DMS53 treated with DMSO at 0.1 percent for 48 hours (cell line): ENCODE data around the gene EMILIN2.
A peak's percentile ranks its signal among the peaks of the same experiment; 100 is the strongest.

Experiments used
- DNase-seq: peaks from one replicate; lab custom pipeline; 2025; ENCODE audit not compliant: unreplicated experiment; lab: John Stamatoyannopoulos, UW

The EMILIN2 gene

GRCh38 chr18:2948038-2948437, 101.2 kb downstream of the EMILIN2 start:
- peak; percentile 24 for DNase-seq

DNA sequence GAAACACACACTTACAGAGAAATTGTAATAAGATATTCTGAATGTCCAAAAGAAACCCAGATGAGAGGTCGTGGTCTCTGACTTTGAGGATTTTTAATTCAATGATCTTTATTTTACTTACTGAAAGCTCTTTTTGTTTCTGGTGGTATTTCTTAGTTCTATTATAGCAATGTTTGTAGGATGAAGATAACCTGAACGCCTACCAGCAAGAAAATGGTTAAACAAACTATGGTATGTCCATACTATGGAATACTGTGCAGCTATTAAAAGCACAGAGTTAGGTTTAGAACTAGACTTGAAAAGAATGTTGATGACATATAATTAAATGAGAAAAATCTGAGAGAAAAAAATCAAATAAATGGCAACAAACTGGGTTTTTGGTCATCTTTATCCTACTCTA, 105.8 kb downstream of the EMILIN2 start:
- DNase-seq: no peak

- DNase-seq: no peak
These were observed 107.3 kb downstream of the EMILIN2 start for GRCh38 chr18:2953935-2954653.

DNA sequence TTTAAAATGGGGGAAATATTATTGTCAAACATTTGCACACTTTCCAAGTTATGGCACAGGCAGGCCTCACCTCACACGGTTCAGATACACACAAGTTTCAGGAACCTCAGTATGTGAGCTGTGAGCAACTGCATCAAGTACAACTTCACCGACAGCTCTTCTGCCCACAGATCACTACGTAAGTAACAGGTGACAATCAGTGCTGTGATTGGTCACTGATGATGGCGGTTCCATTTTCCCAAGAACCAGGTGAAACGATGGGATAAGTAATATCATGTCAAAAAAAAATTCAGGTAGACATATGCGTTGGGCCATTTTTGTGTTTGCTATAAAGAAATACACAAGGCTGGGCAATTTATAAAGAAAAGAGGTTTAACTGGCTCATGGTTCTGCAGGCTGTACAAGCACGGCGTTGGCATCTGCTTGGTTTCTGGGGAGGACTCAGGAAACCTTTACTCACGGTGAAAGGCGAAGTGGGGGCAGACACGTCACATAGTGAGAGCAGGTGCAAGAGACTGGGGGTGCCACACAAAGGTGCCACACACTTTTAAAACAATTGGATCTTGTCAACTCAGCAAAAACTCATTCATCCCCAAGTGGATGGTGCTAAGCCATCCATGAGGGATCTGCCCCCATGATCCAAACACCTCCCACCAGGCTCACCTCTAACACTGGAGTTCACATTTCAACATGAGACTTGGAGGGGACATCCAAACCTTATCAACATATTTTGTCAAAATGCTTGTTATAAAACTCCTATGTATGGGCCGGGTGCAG, 108.3 kb downstream of the EMILIN2 start:
- no peak for DNase-seq

DNA sequence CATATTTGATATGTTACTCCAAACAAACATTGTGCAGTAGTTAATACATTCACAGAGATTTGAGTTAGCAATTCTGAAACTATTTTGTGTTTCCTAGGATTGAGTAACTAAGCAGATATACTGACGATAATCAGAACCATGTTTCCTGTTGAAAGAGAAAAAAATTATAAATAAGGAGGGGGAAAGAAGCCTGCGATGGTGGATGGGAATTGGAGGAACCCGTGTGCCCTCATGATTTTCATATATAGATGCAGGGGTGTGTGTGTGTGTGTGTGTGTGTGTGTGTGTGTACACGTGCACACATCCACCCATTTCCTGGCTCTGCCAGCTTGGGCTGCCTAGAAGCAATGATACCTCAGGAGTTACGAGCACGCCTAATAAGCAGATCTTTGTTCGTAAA, 109.2 kb downstream of the EMILIN2 start:
- DNase-seq: no peak

GRCh38 chr18:2958819-2959298, 112.1 kb downstream of the EMILIN2 start:
- DNase-seq: no peak

DNA sequence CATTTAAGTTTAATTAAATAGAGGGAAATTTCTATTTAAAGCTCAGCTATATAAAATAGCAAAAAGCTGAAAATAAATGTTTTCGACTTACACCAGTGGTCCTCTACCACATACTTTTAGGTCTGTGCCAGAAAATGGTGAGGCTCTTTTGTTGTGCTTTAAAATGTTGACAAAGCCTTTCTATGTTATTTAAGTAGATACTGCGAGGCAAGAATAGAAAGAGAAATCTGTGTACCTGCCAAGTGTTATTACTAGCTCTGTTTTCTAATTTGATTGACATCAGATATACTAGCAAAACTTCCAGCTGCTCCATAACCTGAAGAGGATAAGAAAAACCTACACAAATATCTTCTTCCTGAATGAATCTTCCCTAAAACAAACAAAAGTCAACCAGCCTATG, 112.5 kb downstream of the EMILIN2 start:
- DNase-seq: no peak

GRCh38 chr18:2960983-2961696, 114.3 kb downstream of the EMILIN2 start:
- DNase-seq: no peak

GRCh38 chr18:2961821-2962220, 115.0 kb downstream of the EMILIN2 start:
- no peak for DNase-seq

DNA sequence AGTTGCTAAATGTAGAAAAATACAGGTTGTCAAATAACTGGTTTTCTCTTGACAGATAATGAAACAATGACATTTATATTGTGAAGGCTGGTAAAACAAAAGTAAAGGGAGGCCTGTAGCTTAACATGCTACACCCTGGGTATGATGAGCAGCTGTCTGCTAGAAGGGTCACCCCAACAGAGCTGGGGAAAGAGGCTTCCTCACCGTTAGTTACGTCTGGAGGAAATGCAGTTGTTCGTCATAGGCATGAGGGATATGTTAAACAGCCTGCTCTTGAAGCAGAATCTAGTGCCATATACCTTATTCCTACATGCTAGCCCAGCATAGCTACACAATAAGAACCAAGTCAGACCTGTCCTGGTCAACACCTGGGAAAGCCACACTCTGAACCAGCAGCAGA, 116.2 kb downstream of the EMILIN2 start:
- DNase-seq: no peak

- DNase-seq: no peak
These were observed 117.7 kb downstream of the EMILIN2 start for GRCh38 chr18:2964361-2965010.
